Activated T-cell treated with anti-CD3 and anti-CD28 coated beads, Interleukin-2, amount 50 U/mL, for 4 hours (primary cell): ENCODE results near the gene CSAD. TPM values are rescaled to one million over a fixed set of nuclear protein-coding genes. Genes with fewer than 3 reads are reported as not detected.
"Not testable (repeated sequence)": the region's sequence is repeated elsewhere in the genome, so short reads cannot be mapped to it uniquely, and the experiment has no call there.

Experiments used
- ATAC-seq, 2 donors: fragments of 200-7000 bp; cut with Tn5 transposase; one replicate each; pipeline ENCODE4 v1.10.0; 2021
- DNase-seq: peaks from one replicate; pipeline ENCODE4 v3.0.0-alpha.2; 2020
- H3K27me3 Mint-ChIP-seq: one replicate; pipeline ENCODE4 v1.8.0; 2021; ENCODE audit warnings: low read depth, mixed read lengths
- H3K36me3 Mint-ChIP-seq: one replicate; pipeline ENCODE4 v1.8.0; 2022; ENCODE audit warnings: mixed read lengths; ENCODE audit not compliant: insufficient read depth
- H3K4me1 Mint-ChIP-seq: one replicate; pipeline ENCODE4 v1.8.0; 2021; ENCODE audit warnings: low read depth, mixed read lengths
- H3K4me3 Mint-ChIP-seq: one replicate; pipeline ENCODE4 v1.8.0; 2021; ENCODE audit warnings: mild to moderate bottlenecking, moderate library complexity, mixed read lengths
- H3K9me3 Mint-ChIP-seq: one replicate; pipeline ENCODE4 v1.8.0; 2021; ENCODE audit warnings: mixed read lengths
- total RNA-seq, 3 donors: library from RNA; stranded (reverse); gene quantifications; one replicate each; pipeline ENCODE4 v1.2.1, GENCODE V29; 2021

The CSAD gene
- total RNA-seq, 3 donors from 2014 or later = 8.0 to 10.6 (median 9.3) TPM

- no peaks in the 10 kb centered on the region for H3K9me3 Mint-ChIP-seq
- H3K36me3 Mint-ChIP-seq = no peaks in the 10 kb centered on the region
- H3K4me1 Mint-ChIP-seq = no peaks in the 10 kb centered on the region
- no peaks in the 10 kb centered on the region for H3K27me3 Mint-ChIP-seq
- no peak for DNase-seq
- no peak overlapping the region for H3K4me3 Mint-ChIP-seq
- ATAC-seq = no peak
These were observed 67.5 kb downstream of the CSAD start for GRCh38 chr12:53113136-53113705.

GRCh38 chr12:53112431-53112830 is 68.3 kb downstream of the CSAD start:
- H3K36me3 Mint-ChIP-seq, H3K27me3 Mint-ChIP-seq, DNase-seq, H3K4me1 Mint-ChIP-seq, ATAC-seq, H3K4me3 Mint-ChIP-seq, H3K9me3 Mint-ChIP-seq: not testable (repeated sequence)

Other genes starting within 250 kb of the CSAD start
- gene KRT18, start 231.8 kb downstream of the CSAD start, total RNA-seq = 10 to 100 TPM; 11.8 to 15.6 (median 15.0) TPM
- gene EIF4B, start 174.5 kb downstream of the CSAD start, total RNA-seq = 100 to 1,000 TPM; 617 to 659 (median 632) TPM
- 1 to 10 TPM in 2 of 3 donors, under 1 TPM in 1; 0.87 to 2.5 (median 2.1) TPM for gene TNS2, start 130.9 kb downstream of the CSAD start, total RNA-seq
- gene SPRYD3, start 101.5 kb downstream of the CSAD start, total RNA-seq = 10 to 100 TPM; 48.3 to 57.8 (median 50.7) TPM
- under 1 TPM; 0.29 to 0.43 (median 0.38) TPM for gene IGFBP6, start 83.3 kb downstream of the CSAD start, total RNA-seq
- under 1 TPM; 0.15 to 0.54 (median 0.32) TPM for gene SOAT2, start 77.4 kb downstream of the CSAD start, total RNA-seq
- gene ZNF740, start 203 bp downstream of the CSAD start, total RNA-seq = 10 to 100 TPM; 29.7 to 41.5 (median 36.6) TPM
- gene ITGB7, start 26.3 kb upstream of the CSAD start, total RNA-seq = 100 to 1,000 TPM in 2 of 3 donors, 10 to 100 TPM in 1; 82.1 to 140 (median 124) TPM
- gene RARG, start 51.3 kb upstream of the CSAD start, total RNA-seq = 10 to 100 TPM; 34.4 to 38.4 (median 38.0) TPM
- 10 to 100 TPM; 19.9 to 21.9 (median 20.0) TPM for gene ESPL1, start 87.4 kb upstream of the CSAD start, total RNA-seq
- gene PFDN5, start 114.6 kb upstream of the CSAD start, total RNA-seq = 100 to 1,000 TPM; 393 to 403 (median 400) TPM
- 100 to 1,000 TPM; 121 to 149 (median 128) TPM for gene MYG1, start 118.8 kb upstream of the CSAD start, total RNA-seq
- 10 to 100 TPM; 84.6 to 95.9 (median 91.2) TPM for gene AAAS, start 140.7 kb upstream of the CSAD start, total RNA-seq
- gene SP7, start 155.4 kb upstream of the CSAD start, total RNA-seq = not detected
- 10 to 100 TPM; 61.9 to 64.6 (median 63.5) TPM for gene SP1, start 199.3 kb upstream of the CSAD start, total RNA-seq
- gene AMHR2, start 242.9 kb upstream of the CSAD start, total RNA-seq = not detected